H1 (cell line): ENCODE measurements around the gene ADARB2. TPM values are rescaled to one million over a fixed set of nuclear protein-coding genes. Genes with fewer than 3 reads are reported as not detected.

Source experiments
- CTCF ChIA-PET: fragments of 300-600 bp; sonication (Branson Sonifier 250); formaldehyde crosslinking; loops from one replicate; lab custom pipeline; 2021; ENCODE audit not compliant: partially characterized antibody; lab: Charles Lee
- POLR2A ChIA-PET: fragments of 300-600 bp; sonication (Branson Sonifier 250); formaldehyde crosslinking; loops from one replicate; lab custom pipeline; 2021; ENCODE audit warnings: inconsistent platforms; ENCODE audit not compliant: partially characterized antibody; lab: Charles Lee
- DNase-seq, 2 experiments: peaks; one replicate each; pipeline versions ENCODE4 v3.0.0 to v3.0.0-alpha.2; 2010 to 2022; ENCODE audit warnings: low spot score in 2 of 2, low read depth in 1 of 2, mixed read lengths in 1 of 2
- FAIRE-seq: peaks from 2 replicates; lab custom pipeline; 2011; peaks lifted over from hg19 to GRCh38; lab: Jason Lieb, UNC
- H2AFZ ChIP-seq: 2 replicates; pipeline ENCODE4 v1.8.1; 2012; ENCODE audit warnings: low read length, inconsistent platforms
- H2AK5ac ChIP-seq: 2 replicates; pipeline ENCODE4 v1.6.1; 2013; ENCODE audit warnings: low read depth, low read length
- H2BK120ac ChIP-seq: replicated peaks from 2 replicates; pipeline ENCODE3; 2013; ENCODE audit warnings: low read depth, low read length, inconsistent platforms
- H2BK12ac ChIP-seq: 2 replicates; pipeline ENCODE4 v1.6.1; 2013; ENCODE audit warnings: low read depth, low read length
- H2BK15ac ChIP-seq: 2 replicates; pipeline ENCODE4 v1.6.1; 2013; ENCODE audit warnings: low read length
- H2BK20ac ChIP-seq: 2 replicates; pipeline ENCODE4 v1.6.1; 2013; ENCODE audit warnings: low read length
- H2BK5ac ChIP-seq: 2 replicates; pipeline ENCODE4 v1.6.1; 2013; ENCODE audit warnings: low read depth, low read length
- H3K14ac ChIP-seq: 2 replicates; pipeline ENCODE4 v1.6.1; 2013; ENCODE audit warnings: inconsistent platforms; ENCODE audit not compliant: insufficient read length
- H3K18ac ChIP-seq: 2 replicates; pipeline ENCODE4 v1.6.1; 2013; ENCODE audit warnings: low read length; ENCODE audit errors: extremely low read depth
- H3K23ac ChIP-seq: 2 replicates; pipeline ENCODE4 v1.6.1; 2013; ENCODE audit warnings: inconsistent platforms; ENCODE audit not compliant: insufficient read length
- H3K23me2 ChIP-seq: 2 replicates; pipeline ENCODE4 v1.6.1; 2013; ENCODE audit warnings: low read depth, low read length
- H3K27ac ChIP-seq: 2 replicates; pipeline ENCODE4 v1.6.1; 2011; ENCODE audit warnings: low read depth, low read length, inconsistent platforms
- H3K27me3 ChIP-seq, 4 experiments: replicated peaks in 1 of 4; 1 replicate in 1 of 4; 2 replicates in 3 of 4; pipeline versions ENCODE4 v1.6.1 to v1.8.1; 2011 to 2013; ENCODE audit warnings: low read length in 3 of 4, mild to moderate bottlenecking in 3 of 4, inconsistent platforms in 2 of 4, mixed read lengths in 2 of 4, moderate library complexity in 1 of 4; ENCODE audit not compliant: control insufficient read depth in 3 of 4, insufficient read depth in 3 of 4; ENCODE audit errors: extremely low read depth in 1 of 4
- H3K36me3 ChIP-seq, 4 experiments: 2 replicates each; pipeline versions ENCODE4 v1.6.1 to v1.8.1; 2011 to 2013; ENCODE audit warnings: mild to moderate bottlenecking in 4 of 4, low read length in 3 of 4, moderate library complexity in 2 of 4, control low read depth in 1 of 4, inconsistent platforms in 1 of 4; ENCODE audit not compliant: insufficient read depth in 4 of 4, control insufficient read depth in 2 of 4
- H3K4ac ChIP-seq: replicated peaks from 2 replicates; pipeline ENCODE3; 2013; ENCODE audit warnings: low read length, low read depth, mixed read lengths, inconsistent platforms; ENCODE audit not compliant: insufficient read length
- H3K4me1 ChIP-seq, 4 experiments: replicated peaks in 1 of 4; 1 replicate in 1 of 4; 2 replicates in 3 of 4; pipeline versions ENCODE4 v1.6.1 to v1.8.1; 2011 to 2013; ENCODE audit warnings: low read length in 3 of 4, inconsistent platforms in 2 of 4, mixed read lengths in 1 of 4; ENCODE audit not compliant: insufficient read depth in 4 of 4, control insufficient read depth in 3 of 4
- H3K4me2 ChIP-seq, 2 experiments: 2 replicates each; pipeline versions ENCODE4 v1.6.1 to v1.8.1; 2011 to 2013; ENCODE audit warnings: low read depth in 2 of 2, low read length in 2 of 2, control low read depth in 1 of 2, inconsistent platforms in 1 of 2, mild to moderate bottlenecking in 1 of 2; ENCODE audit not compliant: insufficient read depth in 1 of 2
- H3K4me3 ChIP-seq, 4 experiments: fragments of 200-600, 300-600 bp in 1 of 4; sonication (generic), shearing (Covaris generic), sonication (Bioruptor Twin) in 1 of 4; 2 replicates each; pipeline versions ENCODE4 v1.5.1 to v1.8.1; 2011 to 2016; ENCODE audit warnings: low read length in 4 of 4, low read depth in 3 of 4, control low read depth in 2 of 4, inconsistent platforms in 2 of 4, mild to moderate bottlenecking in 2 of 4, mixed read lengths in 1 of 4, moderate library complexity in 1 of 4; ENCODE audit not compliant: insufficient read depth in 2 of 4; ENCODE audit errors: extremely low read depth in 1 of 4
- H3K56ac ChIP-seq: replicated peaks from 2 replicates; pipeline ENCODE3; 2013; ENCODE audit warnings: low read depth, mild to moderate bottlenecking, mixed read lengths, low read length, inconsistent platforms; ENCODE audit not compliant: insufficient read length
- H3K79me1 ChIP-seq: 2 replicates; pipeline ENCODE4 v1.6.1; 2013; ENCODE audit warnings: low read depth, low read length, control low read depth
- H3K79me2 ChIP-seq, 2 experiments: 2 replicates each; pipeline versions ENCODE4 v1.6.1 to v1.8.1; 2012 to 2013; ENCODE audit warnings: low read length in 2 of 2, mild to moderate bottlenecking in 2 of 2, inconsistent platforms in 1 of 2; ENCODE audit not compliant: insufficient read depth in 2 of 2, control insufficient read depth in 1 of 2
- H3K9ac ChIP-seq, 4 experiments: replicated peaks in 1 of 4; 1 replicate in 1 of 4; 2 replicates in 3 of 4; pipeline versions ENCODE4 v1.6.1 to v1.8.1; 2011 to 2013; ENCODE audit warnings: low read depth in 3 of 4, low read length in 3 of 4, control low read depth in 2 of 4, mild to moderate bottlenecking in 2 of 4, moderate library complexity in 2 of 4, inconsistent platforms in 1 of 4; ENCODE audit errors: extremely low read depth in 1 of 4
- H3K9me3 ChIP-seq, 2 experiments: 2 replicates each; pipeline versions ENCODE4 v1.6.1 to v1.8.1; 2012 to 2013; ENCODE audit warnings: mild to moderate bottlenecking in 2 of 2, moderate library complexity in 2 of 2, control low read depth in 1 of 2, inconsistent platforms in 1 of 2, low read depth in 1 of 2, low read length in 1 of 2, mixed read lengths in 1 of 2; ENCODE audit not compliant: insufficient read depth in 2 of 2
- H4K20me1 ChIP-seq, 2 experiments: replicated peaks in 1 of 2; 2 replicates each; pipeline versions ENCODE3 to v1.8.1; 2011 to 2013; ENCODE audit warnings: inconsistent platforms in 2 of 2, low read length in 2 of 2, mild to moderate bottlenecking in 1 of 2; ENCODE audit not compliant: insufficient read depth in 2 of 2, control insufficient read depth in 1 of 2
- H4K5ac ChIP-seq: 2 replicates; pipeline ENCODE4 v1.6.1; 2013; ENCODE audit warnings: low read length, low read depth, mixed read lengths, inconsistent platforms; ENCODE audit not compliant: insufficient read length
- H4K8ac ChIP-seq: 2 replicates; pipeline ENCODE4 v1.8.0; 2013; ENCODE audit warnings: mild to moderate bottlenecking, moderate library complexity, low read length, inconsistent platforms; ENCODE audit not compliant: insufficient read depth; ENCODE audit errors: extremely low read depth
- H4K91ac ChIP-seq: replicated peaks from 2 replicates; pipeline ENCODE3; 2013; ENCODE audit warnings: low read length, mixed read lengths, inconsistent platforms; ENCODE audit not compliant: insufficient read length
- ATF2 ChIP-seq: IDR thresholded peaks from 2 replicates; pipeline ENCODE4 v1.6.1; 2012; ENCODE audit warnings: low read length, inconsistent platforms
- BACH1 ChIP-seq: IDR thresholded peaks from 2 replicates; pipeline ENCODE4 v1.6.1; 2012; ENCODE audit warnings: low read length, improper control_type of control experiment
- FOSL1 ChIP-seq: IDR thresholded peaks from 2 replicates; pipeline ENCODE4 v1.6.1; 2011; ENCODE audit warnings: mild to moderate bottlenecking, low read depth, low read length, moderate library complexity; ENCODE audit not compliant: insufficient read depth
- GTF2F1 ChIP-seq: IDR thresholded peaks from 2 replicates; pipeline ENCODE4 v1.6.1; 2012; ENCODE audit warnings: low read depth, low read length, improper control_type of control experiment, borderline replicate concordance
- SIN3A ChIP-seq, 2 experiments: IDR thresholded peaks in 1 of 2; conservative IDR thresholded peaks in 1 of 2; 2 replicates each; pipeline ENCODE4 v1.6.1; 2011 to 2012; ENCODE audit warnings: low read length in 2 of 2, improper control_type of control experiment in 1 of 2, low read depth in 1 of 2, mild to moderate bottlenecking in 1 of 2
- TAF7 ChIP-seq: optimal IDR thresholded peaks from 2 replicates; pipeline ENCODE3; 2011; ENCODE audit warnings: low read depth, mild to moderate bottlenecking, inconsistent platforms, low read length, moderate library complexity, borderline replicate concordance
- TEAD4 ChIP-seq: IDR thresholded peaks from 2 replicates; pipeline ENCODE4 v1.6.1; 2012; ENCODE audit warnings: low read depth, low read length, inconsistent platforms, mixed read lengths
- YY1 ChIP-seq: IDR thresholded peaks from 2 replicates; pipeline ENCODE4 v1.6.1; 2011; ENCODE audit warnings: low read depth, mild to moderate bottlenecking, low read length
- ZNF274 ChIP-seq: IDR thresholded peaks from 2 replicates; pipeline ENCODE4 v1.7.0; 2012; ENCODE audit warnings: low read length, borderline replicate concordance; ENCODE audit errors: extremely low read depth
- WGBS, 2 experiments: shearing (Covaris generic) in 1 of 2; methylation state at CpG; one replicate each; pipeline versions ENCODE4 v1.1.6 to v1.1.7; 2013 to 2015; ENCODE audit warnings: low lambda C conversion rate in 2 of 2, mixed read lengths in 2 of 2, inconsistent platforms in 1 of 2, low coverage in 1 of 2, missing lambda C conversion rate in 1 of 2; ENCODE audit not compliant: insufficient replicate concordance in 2 of 2, insufficient coverage in 1 of 2, insufficient read length in 1 of 2; ENCODE audit errors: extremely low coverage in 1 of 2, missing lambda C conversion rate in 1 of 2; 5-methylcytosine and 5-hydroxymethylcytosine counted together
- polyA plus RNA-seq, 7 experiments: library from polyadenylated mRNA; depleted of rRNA in 3 of 7; stranded (reverse) in 5 of 7; unstranded in 2 of 7; fragments of >200 nt in 5 of 7; fragments of 200-250 nt in 2 of 7; gene quantifications; 1 replicate in 5 of 7; 2 replicates in 1 of 7; 4 replicates in 1 of 7; pipeline versions ENCODE4 v1.2.1 to v1.2.3, GENCODE V29; 2011 to 2013; ENCODE audit warnings: missing spikeins in 2 of 7, mixed read lengths in 2 of 7
- total RNA-seq: library from RNA; stranded (reverse); fragmentation: NEBNext Ultra II Directional; extraction: Animal tissue kit (Norgen Biotek cat#: 25700); gene quantifications from 2 replicates; pipeline ENCODE4 v1.2.1, GENCODE V29; 2021

ADARB2 gene
- total and polyA plus RNA-seq, 2 of the 8 experiments (the other 6 are each of a cell fraction or from before 2014, with no cell fraction given) = 2.2 to 2.8 TPM

GRCh38 chr10:1185911-1186682 lies 551.2 kb downstream of the ADARB2 start:
- H3K79me1 ChIP-seq = no peaks in the 10 kb centered on the region
- POLR2A ChIA-PET = interaction anchor here (0.6 kb wide), 1 partner anchor 9 kb away, joined by 3 read pairs; no protein-coding TSS in a partner anchor
- H3K23ac ChIP-seq = no peak overlapping the region
- H3K27ac ChIP-seq = no peak overlapping the region
- H2BK5ac ChIP-seq = 0 out of 2 replicates have a peak overlapping the region, but pooled peaks have one; percentile 37
- H2BK20ac ChIP-seq = no peak overlapping the region
- H3K79me2 ChIP-seq = no peaks in the 10 kb centered on the region
- no peak overlapping the region for H3K4me2 ChIP-seq
- H3K9ac ChIP-seq = no peak overlapping the region
- CTCF ChIA-PET = interaction anchor here (0.6 to 0.9 kb wide), 4 partner anchors 16 to 569 kb away, joined by 3 to 5 read pairs (median 4); no protein-coding TSS in a partner anchor
- no peak overlapping the region for H4K5ac ChIP-seq
- no peaks in the 10 kb centered on the region for H3K9me3 ChIP-seq
- peaks cover 0 to 3% (median 0%) of the 10 kb centered on the region in 4 experiments; a peak in 2 of 7 replicates for H3K4me1 ChIP-seq
- H2BK15ac ChIP-seq = no peak overlapping the region
- H4K20me1 ChIP-seq = no peaks in the 10 kb centered on the region
- DNase-seq = no peak
- no peak overlapping the region for H4K91ac ChIP-seq
- FAIRE-seq = no peak
- no peak overlapping the region for H4K8ac ChIP-seq
- no peak overlapping the region for H2AK5ac ChIP-seq
- WGBS, 2 experiments = 95% methylated on average over 24 of the region's 24 CpGs; no CpG with 5 or more reads in 1 of the 2 experiments
- no peak overlapping the region for H3K14ac ChIP-seq
- no peak overlapping the region for H3K18ac ChIP-seq
- H3K4me3 ChIP-seq = no peak overlapping the region
- no peak overlapping the region for H2BK12ac ChIP-seq
- no peak overlapping the region for H3K4ac ChIP-seq
- H2BK120ac ChIP-seq = no peak overlapping the region
- H3K27me3 ChIP-seq = peaks cover 0 to 2% (median 0%) of the 10 kb centered on the region in 4 experiments; a peak in 1 of 7 replicates
- H2AFZ ChIP-seq = no peak overlapping the region
- no peak overlapping the region for H3K56ac ChIP-seq
- H3K23me2 ChIP-seq = no peaks in the 10 kb centered on the region
- no peaks in the 10 kb centered on the region for H3K36me3 ChIP-seq
- no peak for TF ChIP-seq YY1
- no peak for TF ChIP-seq SIN3A (conservative IDR thresholded peaks at IDR 0.05 in 1 of 2, IDR thresholded peaks at IDR 0.05 in 1 of 2; ENCODE audit: low read depth in 1 of 2, low read length in 2 of 2)
- TF ChIP-seq TEAD4 = no peak
- no peak for TF ChIP-seq FOSL1
- no peak for TF ChIP-seq GTF2F1
- no peak for TF ChIP-seq BACH1
- no peak for TF ChIP-seq ZNF274
- TF ChIP-seq ATF2 = no peak
- no peak for TF ChIP-seq TAF7
